ENCODE data around the gene FIBCD1. TPM values are rescaled to one million over a fixed set of nuclear protein-coding genes. Genes with fewer than 3 reads are reported as not detected.

The FIBCD1 gene
- total RNA-seq, 1 experiment from 2014 or later: 6.6 TPM

- TF ChIP-seq CDX4 (CRISPR knock-in tag; IDR thresholded peaks at IDR 0.05; ENCODE audit: borderline replicate concordance) (no peak), TCF7 (CRISPR knock-in tag; IDR thresholded peaks at IDR 0.05; ENCODE audit: low read depth) (no peak), ZNF532 (CRISPR knock-in tag; IDR thresholded peaks at IDR 0.05; ENCODE audit: borderline replicate concordance) (no peak), ELF4 (CRISPR knock-in tag; IDR thresholded peaks at IDR 0.05; ENCODE audit: low read depth) (no peak), KAT7 (CRISPR knock-in tag; IDR thresholded peaks at IDR 0.05; ENCODE audit: borderline replicate concordance) (no peak), TEAD1 (CRISPR knock-in tag; IDR thresholded peaks at IDR 0.05) (no peak), ZSCAN18 (CRISPR knock-in tag; IDR thresholded peaks at IDR 0.05) (no peak)
These were observed 73.1 kb downstream of the FIBCD1 start (continued) for GRCh38 chr9:130865921-130866320.

GRCh38 chr9:130864541-130864940, 74.5 kb downstream of the FIBCD1 start:
- Mint-ChIP-seq H3K4me1 (peaks cover 15% of the 10 kb centered on the region), H3K9me3 (no peaks in the 10 kb centered on the region), H3K4me3 (no peak overlapping the region), H3K36me3 (peaks cover 20% of the 10 kb centered on the region), H3K27ac (no peak overlapping the region; the same call in 1 of the 2 replicates), H3K27me3 (ENCODE audit: low read depth) (no peaks in the 10 kb centered on the region)
- no peak for DNase-seq (ENCODE audit: low spot score)
- no peak for ATAC-seq
- POLR2A ChIA-PET: no interaction called here
- CTCF ChIA-PET: interaction anchor here (0.9 to 6.3 kb wide), 9 partner anchors 19 to 156 kb away, joined by 3 to 83 read pairs (median 12); no protein-coding TSS in a partner anchor
- no peak for TF ChIP-seq STAT6 (CRISPR knock-in tag; conservative IDR thresholded peaks at IDR 0.05; ENCODE audit: low read depth)
- no peak for TF ChIP-seq PRDM15 (CRISPR knock-in tag; IDR thresholded peaks at IDR 0.05)
- no peak for TF ChIP-seq ZNF423 (CRISPR knock-in tag; IDR thresholded peaks at IDR 0.05)
- TF ChIP-seq ZNF219 (CRISPR knock-in tag; IDR thresholded peaks at IDR 0.05; ENCODE audit: borderline replicate concordance): no peak
- no peak for TF ChIP-seq TP53 (CRISPR knock-in tag; IDR thresholded peaks at IDR 0.05)
- TF ChIP-seq NFE2L1 (CRISPR knock-in tag; IDR thresholded peaks at IDR 0.05): no peak
- no peak for TF ChIP-seq NFYB (CRISPR knock-in tag; conservative IDR thresholded peaks at IDR 0.05; ENCODE audit: low read depth)
- TF ChIP-seq ARID4B (CRISPR knock-in tag; IDR thresholded peaks at IDR 0.05; ENCODE audit: borderline replicate concordance): no peak
- no peak for TF ChIP-seq ATF1 (CRISPR knock-in tag; IDR thresholded peaks at IDR 0.05)
